IMR-90 (cell line): ENCODE data around the gene GABBR1. TPM values are rescaled to one million over a fixed set of nuclear protein-coding genes. Genes with fewer than 3 reads are reported as not detected.

Experiments
- ATAC-seq: fragments of 200-7000 bp; cut with Tn5 transposase; 2 replicates; pipeline ENCODE4 v1.9.1; 2020; ENCODE audit warnings: low read depth, mild to moderate bottlenecking, moderate library complexity
- BruUV-seq: library from RNA; stranded (reverse); fragments of 400-500 nt; replicated peaks from 2 replicates; lab custom pipeline; 2021; lab: Mats Ljungman, UMichigan
- CTCF ChIA-PET: fragments of 300-600 bp; formaldehyde crosslinking; extraction: SDS; loops from one replicate; lab custom pipeline; 2021; ENCODE audit warnings: antibody characterized with exemption; lab: Yijun Ruan, JAX
- POLR2A ChIA-PET: fragments of 300-600 bp; sonication (Branson Sonifier 250); formaldehyde crosslinking; loops from one replicate; lab custom pipeline; 2022; ENCODE audit warnings: antibody characterized with exemption; ENCODE audit not compliant: unreplicated experiment; lab: Charles Lee
- DNase-seq: peaks from one replicate; pipeline ENCODE4 v3.0.0; 2013
- H2AFZ ChIP-seq: replicated peaks from 2 replicates; pipeline ENCODE3; 2013; ENCODE audit warnings: low read length, mild to moderate bottlenecking; ENCODE audit not compliant: poor library complexity
- H2AK5ac ChIP-seq: 2 replicates; pipeline ENCODE4 v1.6.1; 2013; ENCODE audit warnings: low read depth, low read length, inconsistent platforms
- H2AK9ac ChIP-seq: replicated peaks from 2 replicates; pipeline ENCODE3; 2013; ENCODE audit warnings: mild to moderate bottlenecking, low read depth, low read length, moderate library complexity; ENCODE audit not compliant: poor library complexity
- H2BK120ac ChIP-seq: 2 replicates; pipeline ENCODE4 v1.6.1; 2013; ENCODE audit warnings: low read depth, low read length, inconsistent platforms
- H2BK15ac ChIP-seq: 3 replicates; pipeline ENCODE4 v1.6.1; 2013; ENCODE audit warnings: low read depth, low read length, inconsistent platforms
- H2BK20ac ChIP-seq: 2 replicates; pipeline ENCODE4 v1.6.1; 2013; ENCODE audit warnings: low read depth, mild to moderate bottlenecking, inconsistent platforms, low read length, moderate library complexity
- H2BK5ac ChIP-seq: 2 replicates; pipeline ENCODE4 v1.6.1; 2013; ENCODE audit warnings: mild to moderate bottlenecking, low read depth, low read length, inconsistent platforms; ENCODE audit not compliant: poor library complexity, severe bottlenecking
- H3K14ac ChIP-seq: replicated peaks from 2 replicates; pipeline ENCODE4 v1.6.1; 2013; ENCODE audit warnings: low read depth, low read length, inconsistent platforms
- H3K18ac ChIP-seq: 2 replicates; pipeline ENCODE4 v1.6.1; 2013; ENCODE audit warnings: low read depth, low read length, control low read depth
- H3K23ac ChIP-seq: 2 replicates; pipeline ENCODE4 v1.6.1; 2013; ENCODE audit warnings: low read depth, low read length, inconsistent platforms
- H3K27ac ChIP-seq: 2 replicates; pipeline ENCODE4 v1.5.1; 2013; ENCODE audit warnings: mild to moderate bottlenecking, control low read depth, low read length; ENCODE audit not compliant: insufficient read depth
- H3K27me3 ChIP-seq: 2 replicates; pipeline ENCODE4 v1.6.1; 2013; ENCODE audit warnings: low read length; ENCODE audit not compliant: control insufficient read depth, insufficient read depth
- H3K36me3 ChIP-seq: 2 replicates; pipeline ENCODE4 v1.6.1; 2013; ENCODE audit warnings: low read length, mixed read lengths; ENCODE audit not compliant: control insufficient read depth, insufficient read depth
- H3K4ac ChIP-seq: 2 replicates; pipeline ENCODE4 v1.6.1; 2013; ENCODE audit warnings: low read depth, low read length, inconsistent platforms
- H3K4me1 ChIP-seq: 2 replicates; pipeline ENCODE4 v1.6.1; 2013; ENCODE audit warnings: low read length, mixed read lengths; ENCODE audit not compliant: control insufficient read depth, insufficient read depth
- H3K4me2 ChIP-seq: 2 replicates; pipeline ENCODE4 v1.6.1; 2013; ENCODE audit warnings: low read depth, mild to moderate bottlenecking, control low read depth, low read length, moderate library complexity
- H3K4me3 ChIP-seq: 2 replicates; pipeline ENCODE4 v1.5.1; 2013; ENCODE audit warnings: low read depth, mild to moderate bottlenecking, control low read depth, low read length, moderate library complexity; ENCODE audit not compliant: insufficient read depth
- H3K56ac ChIP-seq: 2 replicates; pipeline ENCODE4 v1.6.1; 2013; ENCODE audit warnings: low read length, inconsistent platforms; ENCODE audit not compliant: insufficient read depth; ENCODE audit errors: extremely low read depth
- H3K79me1 ChIP-seq, 2 experiments: 2 replicates each; pipeline ENCODE4 v1.6.1; 2013; ENCODE audit warnings: low read length in 2 of 2, inconsistent platforms in 1 of 2, low read depth in 1 of 2
- H3K9ac ChIP-seq: 2 replicates; pipeline ENCODE4 v1.6.1; 2013; ENCODE audit warnings: low read depth, low read length, control low read depth
- H3K9me1 ChIP-seq: 2 replicates; pipeline ENCODE4 v1.6.1; 2013; ENCODE audit warnings: low read length, inconsistent platforms; ENCODE audit not compliant: insufficient read depth
- H3K9me3 ChIP-seq: 2 replicates; pipeline ENCODE4 v1.6.1; 2013; ENCODE audit warnings: low read length; ENCODE audit not compliant: control insufficient read depth, insufficient read depth
- H4K20me1 ChIP-seq: 2 replicates; pipeline ENCODE4 v1.6.1; 2013; ENCODE audit warnings: low read length, inconsistent platforms; ENCODE audit not compliant: insufficient read depth
- H4K5ac ChIP-seq: 2 replicates; pipeline ENCODE4 v1.6.1; 2013; ENCODE audit warnings: mild to moderate bottlenecking, low read depth, low read length, control low read depth
- H4K8ac ChIP-seq, 2 experiments: 2 replicates each; pipeline ENCODE4 v1.6.1; 2013; ENCODE audit warnings: low read depth in 2 of 2, low read length in 2 of 2, control low read depth in 1 of 2, inconsistent platforms in 1 of 2
- H4K91ac ChIP-seq: 2 replicates; pipeline ENCODE4 v1.6.1; 2013; ENCODE audit warnings: low read depth, low read length, inconsistent platforms; ENCODE audit not compliant: insufficient read depth
- BHLHE40 ChIP-seq: fragments of 150-350 bp; IDR thresholded peaks from 2 replicates; pipeline ENCODE4 v1.6.1; 2016; ENCODE audit warnings: mild to moderate bottlenecking, low read depth, low read length
- CEBPB ChIP-seq: IDR thresholded peaks from 2 replicates; pipeline ENCODE4 v1.6.1; 2012; ENCODE audit warnings: low read depth, low read length, improper control_type of control experiment
- ELK1 ChIP-seq: fragments of 150-350 bp; IDR thresholded peaks from 2 replicates; pipeline ENCODE4 v1.6.1; 2016; ENCODE audit warnings: low read depth, mild to moderate bottlenecking, low read length, moderate library complexity, borderline replicate concordance
- FOS ChIP-seq: fragments of 150-350 bp; IDR thresholded peaks from 2 replicates; pipeline ENCODE4 v1.6.1; 2016; ENCODE audit warnings: low read depth, low read length
- MAFK ChIP-seq: IDR thresholded peaks from 2 replicates; pipeline ENCODE4 v1.6.1; 2012; ENCODE audit warnings: low read depth, low read length, improper control_type of control experiment
- MXI1 ChIP-seq: IDR thresholded peaks from 2 replicates; pipeline ENCODE4 v1.6.1; 2012; ENCODE audit warnings: low read depth, mild to moderate bottlenecking, low read length, moderate library complexity, borderline replicate concordance
- NFE2L2 ChIP-seq: fragments of 150-350 bp; IDR thresholded peaks from 2 replicates; pipeline ENCODE4 v1.6.1; 2016; ENCODE audit warnings: low read depth, mild to moderate bottlenecking, low read length
- POLR2A ChIP-seq: IDR thresholded peaks from 2 replicates; pipeline ENCODE4 v1.6.1; 2012; ENCODE audit warnings: mild to moderate bottlenecking, low read depth, low read length
- RAD21 ChIP-seq: IDR thresholded peaks from 2 replicates; pipeline ENCODE4 v1.6.1; 2012; ENCODE audit warnings: low read length, improper control_type of control experiment
- RCOR1 ChIP-seq: IDR thresholded peaks from 2 replicates; pipeline ENCODE4 v1.6.1; 2012; ENCODE audit warnings: mild to moderate bottlenecking, low read length, improper control_type of control experiment; ENCODE audit not compliant: insufficient replicate concordance
- USF2 ChIP-seq: fragments of 150-350 bp; IDR thresholded peaks from 2 replicates; pipeline ENCODE4 v1.6.1; 2017; ENCODE audit warnings: mild to moderate bottlenecking, antibody characterized with exemption, low read length, low read depth
- WGBS, 2 experiments: methylation state at CpG; one replicate each; pipeline versions ENCODE4 v1.1.5 to v1.1.7; 2013; ENCODE audit warnings: missing lambda C conversion rate in 2 of 2; ENCODE audit not compliant: insufficient read length in 1 of 2; ENCODE audit errors: extremely low coverage in 2 of 2; 5-methylcytosine and 5-hydroxymethylcytosine counted together
- dilution Hi-C: fragments of 300-500 bp; cut with HindIII; formaldehyde crosslinking; loops from one replicate; pipeline ENCODE4 v1.14.3; 2018; ENCODE audit warnings: low sequenced_read_pairs; ENCODE audit not compliant: unreplicated experiment
- in situ Hi-C: fragments of 300-500 bp; cut with MboI; formaldehyde crosslinking; loops from 3 replicates; pipeline ENCODE4 v1.14.3; 2019; ENCODE audit warnings: low sequenced_read_pairs, inconsistent platforms, mixed read lengths
- intact Hi-C: fragments of 100-400 bp; cut with micrococcal nuclease; formaldehyde crosslinking; loops from 2 replicates; pipeline ENCODE4 v1.10.0; 2022
- polyA plus RNA-seq, 3 experiments: library from polyadenylated mRNA; depleted of rRNA; stranded (reverse); fragments of >200 nt; gene quantifications; 2 replicates each; pipeline ENCODE4 v1.2.3, GENCODE V29; 2012; ENCODE audit warnings: low replicate concordance in 1 of 3
- total RNA-seq: library from RNA; depleted of rRNA; stranded (reverse); fragments of >200 nt; gene quantifications from 2 replicates; pipeline ENCODE4 v1.2.3, GENCODE V29; 2012

GABBR1 gene
- total and polyA plus RNA-seq, 2 of the 4 experiments (the other 2 are of a cell fraction), result 5.9 to 31.5 TPM

- Histone ChIP-seq H4K20me1 (no peaks in the 10 kb centered on the region), H2BK5ac (no peak overlapping the region), H2AFZ (no peak overlapping the region), H3K4ac (no peak overlapping the region), H4K91ac (no peak overlapping the region), H3K9ac (no peak overlapping the region), H2BK120ac (no peak overlapping the region), H3K4me3 (no peak overlapping the region), H2AK5ac (no peak overlapping the region), H2BK20ac (no peak overlapping the region), H2BK15ac (no peak overlapping the region), H3K18ac (no peak overlapping the region), H3K9me3 (no peaks in the 10 kb centered on the region), H4K5ac (no peak overlapping the region), H3K23ac (no peak overlapping the region), H3K4me1 (no peaks in the 10 kb centered on the region), H4K8ac (no peak overlapping the region), H3K4me2 (no peak overlapping the region), H3K36me3 (peaks cover 66% of the 10 kb centered on the region), H3K27me3 (no peaks in the 10 kb centered on the region), H3K14ac (no peak overlapping the region), H3K9me1 (peaks cover 8% of the 10 kb centered on the region; the same call in 1 of the 2 replicates), H3K79me1 (no peaks in the 10 kb centered on the region; a peak in 1 of 4 replicates), H2AK9ac (no peak overlapping the region), H3K27ac (no peak overlapping the region), H3K56ac (no peak overlapping the region)
- in situ Hi-C loops, result no loop called here
- no CpG with 5 or more reads among the region's 2 CpGs for WGBS, 2 experiments
- TF ChIP-seq MAFK (no peak), FOS (no peak), MXI1 (no peak), POLR2A (no peak), CEBPB (no peak), NFE2L2 (no peak), RCOR1 (no peak), USF2 (no peak), RAD21 (no peak), BHLHE40 (no peak), ELK1 (no peak)
- no TSS peak for BruUV-seq
- dilution Hi-C loops, result no loop called here
- intact Hi-C loops, result no loop called here
- no peak for ATAC-seq
- DNase-seq, result no peak
- POLR2A ChIA-PET, result no interaction called here
- CTCF ChIA-PET, result no interaction called here
These were observed 29.1 kb downstream of the GABBR1 start for GRCh38 chr6:29603930-29604329.
